Measurements from ENCODE around the gene ADARB1.

The ADARB1 gene

DNA sequence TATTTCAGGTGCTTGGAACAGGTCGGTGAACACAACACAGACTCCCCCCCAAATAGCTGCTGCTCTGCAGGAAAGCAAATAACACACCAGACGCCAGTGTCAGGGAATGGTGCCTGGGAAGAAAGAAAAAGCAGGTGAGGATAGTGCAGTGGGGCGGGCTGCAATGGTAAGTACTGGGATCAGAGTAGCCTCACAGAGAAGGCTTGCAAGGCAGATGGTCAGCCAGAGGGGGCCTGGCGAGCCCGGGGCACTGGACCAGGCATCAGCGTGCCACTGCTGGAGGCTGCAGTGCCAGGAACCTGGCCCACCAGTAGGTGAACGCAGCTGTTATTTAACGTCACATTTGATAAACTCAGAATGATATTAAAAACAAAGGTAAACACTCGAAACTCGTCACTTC is 153.4 kb downstream of the ADARB1 start:
- H3K36me3 ChIP-seq (ENCODE audit: low read length) = no peaks in the 10 kb centered on the region
- H4K20me1 ChIP-seq (ENCODE audit: low read depth, low read length) = no peaks in the 10 kb centered on the region
- H3K27me3 ChIP-seq (ENCODE audit: low read length) = no peaks in the 10 kb centered on the region
- H3K79me2 ChIP-seq (ENCODE audit: insufficient read depth, low read length) = no peaks in the 10 kb centered on the region
- H3K9me2 ChIP-seq (replicated peaks; ENCODE audit: insufficient read depth, low read length) = no peaks in the 10 kb centered on the region
- H2AFZ ChIP-seq (ENCODE audit: low read depth, low read length, severe bottlenecking) = no peak overlapping the region
- no peak overlapping the region for H3K4me3 ChIP-seq (ENCODE audit: insufficient read depth, low read length, poor library complexity, severe bottlenecking)
- H3K4me2 ChIP-seq (ENCODE audit: low read depth, low read length, poor library complexity, severe bottlenecking) = no peak overlapping the region
- no peak overlapping the region for H3K9ac ChIP-seq (ENCODE audit: low read length)
- no peak for TF ChIP-seq EZH2phosphoT487 (conservative IDR thresholded peaks at IDR 0.05; ENCODE audit: low read length)
- TF ChIP-seq, protein P1, sequence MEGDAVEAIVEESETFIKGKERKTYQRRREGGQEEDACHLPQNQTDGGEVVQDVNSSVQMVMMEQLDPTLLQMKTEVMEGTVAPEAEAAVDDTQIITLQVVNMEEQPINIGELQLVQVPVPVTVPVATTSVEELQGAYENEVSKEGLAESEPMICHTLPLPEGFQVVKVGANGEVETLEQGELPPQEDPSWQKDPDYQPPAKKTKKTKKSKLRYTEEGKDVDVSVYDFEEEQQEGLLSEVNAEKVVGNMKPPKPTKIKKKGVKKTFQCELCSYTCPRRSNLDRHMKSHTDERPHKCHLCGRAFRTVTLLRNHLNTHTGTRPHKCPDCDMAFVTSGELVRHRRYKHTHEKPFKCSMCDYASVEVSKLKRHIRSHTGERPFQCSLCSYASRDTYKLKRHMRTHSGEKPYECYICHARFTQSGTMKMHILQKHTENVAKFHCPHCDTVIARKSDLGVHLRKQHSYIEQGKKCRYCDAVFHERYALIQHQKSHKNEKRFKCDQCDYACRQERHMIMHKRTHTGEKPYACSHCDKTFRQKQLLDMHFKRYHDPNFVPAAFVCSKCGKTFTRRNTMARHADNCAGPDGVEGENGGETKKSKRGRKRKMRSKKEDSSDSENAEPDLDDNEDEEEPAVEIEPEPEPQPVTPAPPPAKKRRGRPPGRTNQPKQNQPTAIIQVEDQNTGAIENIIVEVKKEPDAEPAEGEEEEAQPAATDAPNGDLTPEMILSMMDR (IDR thresholded peaks at IDR 0.05; ENCODE audit: insufficient read depth, low read length, poor library complexity, severe bottlenecking) = no peak
- H3K27ac ChIP-seq (ENCODE audit: low read depth, low read length) = no peak overlapping the region
- H3F3A ChIP-seq (ENCODE audit: insufficient read depth) = no peaks in the 10 kb centered on the region
- H3K9me3 ChIP-seq (ENCODE audit: insufficient read depth, low read length) = no peaks in the 10 kb centered on the region

DNA sequence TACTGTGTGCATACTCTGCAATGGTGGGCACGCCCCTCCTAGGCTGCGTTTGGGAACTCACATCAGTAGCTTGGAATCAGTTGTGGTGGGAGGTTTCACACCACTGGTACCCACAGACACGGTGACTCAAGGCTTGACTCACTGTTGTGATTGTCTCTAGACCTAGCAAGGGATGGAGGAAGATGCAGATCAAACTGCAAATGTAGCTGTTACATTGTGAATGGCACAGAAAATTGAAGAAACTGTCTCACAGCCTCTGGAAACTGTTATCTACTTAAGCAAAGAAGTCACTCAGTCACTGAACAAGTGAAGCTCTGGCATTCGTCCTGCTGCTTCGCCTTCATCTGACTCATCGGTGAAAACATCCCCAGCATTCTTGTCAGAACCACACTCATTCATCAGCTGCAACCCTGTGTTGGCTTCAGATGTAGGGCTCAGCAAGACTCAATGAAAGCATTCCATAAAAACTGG is 153.8 kb downstream of the ADARB1 start:
- no peaks in the 10 kb centered on the region for H3K9me3 ChIP-seq (ENCODE audit: insufficient read depth, low read length)
- no peak overlapping the region for H3K4me3 ChIP-seq (ENCODE audit: insufficient read depth, low read length, poor library complexity, severe bottlenecking)
- TF ChIP-seq EZH2phosphoT487 (conservative IDR thresholded peaks at IDR 0.05; ENCODE audit: low read length) = no peak
- TF ChIP-seq, protein P1 (IDR thresholded peaks at IDR 0.05; ENCODE audit: insufficient read depth, low read length, poor library complexity, severe bottlenecking) = no peak
- no peak overlapping the region for H3K27ac ChIP-seq (ENCODE audit: low read depth, low read length)
- no peak overlapping the region for H2AFZ ChIP-seq (ENCODE audit: low read depth, low read length, severe bottlenecking)
- no peaks in the 10 kb centered on the region for H4K20me1 ChIP-seq (ENCODE audit: low read depth, low read length)
- H3K9me2 ChIP-seq (replicated peaks; ENCODE audit: insufficient read depth, low read length) = no peaks in the 10 kb centered on the region
- no peak overlapping the region for H3K9ac ChIP-seq (ENCODE audit: low read length)
- no peaks in the 10 kb centered on the region for H3K27me3 ChIP-seq (ENCODE audit: low read length)
- H3K79me2 ChIP-seq (ENCODE audit: insufficient read depth, low read length) = no peaks in the 10 kb centered on the region
- H3K36me3 ChIP-seq (ENCODE audit: low read length) = no peaks in the 10 kb centered on the region
- H3K4me2 ChIP-seq (ENCODE audit: low read depth, low read length, poor library complexity, severe bottlenecking) = no peak overlapping the region
- no peaks in the 10 kb centered on the region for H3F3A ChIP-seq (ENCODE audit: insufficient read depth)

DNA sequence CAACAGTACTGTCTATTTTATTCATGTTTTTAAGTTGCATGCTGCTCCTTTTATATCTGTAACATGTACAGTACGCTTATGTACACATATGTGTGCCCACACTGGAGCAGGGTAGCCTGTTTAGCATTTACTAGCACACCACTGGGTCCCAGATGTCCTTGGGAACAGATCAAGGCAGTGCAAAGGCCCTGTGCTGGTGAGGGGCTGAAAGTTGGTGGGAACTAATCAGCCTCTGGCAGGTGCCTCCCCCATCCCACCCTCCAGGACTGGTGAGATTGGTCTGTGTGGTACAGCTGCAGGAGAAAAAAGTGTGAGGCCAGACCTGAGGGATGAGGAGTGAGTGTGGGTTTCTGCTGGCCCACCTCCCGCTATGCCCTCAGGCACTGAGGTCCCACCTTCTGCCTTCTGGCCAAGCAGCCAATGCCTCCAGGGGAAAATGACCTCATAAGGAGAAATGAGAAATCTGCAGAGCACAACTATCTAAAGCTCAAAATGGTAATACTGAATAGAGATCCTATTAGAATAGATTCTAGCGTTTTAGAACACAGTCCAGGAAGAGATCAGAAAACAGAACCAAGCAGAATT is 154.4 kb downstream of the ADARB1 start:
- Histone ChIP-seq H3K36me3 (ENCODE audit: low read length) (no peaks in the 10 kb centered on the region), H2AFZ (ENCODE audit: low read depth, low read length, severe bottlenecking) (no peak overlapping the region), H4K20me1 (ENCODE audit: low read depth, low read length) (no peaks in the 10 kb centered on the region), H3K4me3 (ENCODE audit: insufficient read depth, low read length, poor library complexity, severe bottlenecking) (no peak overlapping the region), H3K79me2 (ENCODE audit: insufficient read depth, low read length) (no peaks in the 10 kb centered on the region), H3K27ac (ENCODE audit: low read depth, low read length) (no peak overlapping the region), H3K9me2 (replicated peaks; ENCODE audit: insufficient read depth, low read length) (no peaks in the 10 kb centered on the region), H3K9ac (ENCODE audit: low read length) (no peak overlapping the region), H3F3A (ENCODE audit: insufficient read depth) (no peaks in the 10 kb centered on the region), H3K9me3 (ENCODE audit: insufficient read depth, low read length) (no peaks in the 10 kb centered on the region), H3K4me2 (ENCODE audit: low read depth, low read length, poor library complexity, severe bottlenecking) (no peak overlapping the region), H3K27me3 (ENCODE audit: low read length) (no peaks in the 10 kb centered on the region)
- TF ChIP-seq, protein P1 (IDR thresholded peaks at IDR 0.05; ENCODE audit: insufficient read depth, low read length, poor library complexity, severe bottlenecking) = no peak
- TF ChIP-seq EZH2phosphoT487 (conservative IDR thresholded peaks at IDR 0.05; ENCODE audit: low read length) = no peak

Measured in SU-DHL-6 (cell line).